ENCODE measurements around the gene MEX3C.

MEX3C gene

DNA sequence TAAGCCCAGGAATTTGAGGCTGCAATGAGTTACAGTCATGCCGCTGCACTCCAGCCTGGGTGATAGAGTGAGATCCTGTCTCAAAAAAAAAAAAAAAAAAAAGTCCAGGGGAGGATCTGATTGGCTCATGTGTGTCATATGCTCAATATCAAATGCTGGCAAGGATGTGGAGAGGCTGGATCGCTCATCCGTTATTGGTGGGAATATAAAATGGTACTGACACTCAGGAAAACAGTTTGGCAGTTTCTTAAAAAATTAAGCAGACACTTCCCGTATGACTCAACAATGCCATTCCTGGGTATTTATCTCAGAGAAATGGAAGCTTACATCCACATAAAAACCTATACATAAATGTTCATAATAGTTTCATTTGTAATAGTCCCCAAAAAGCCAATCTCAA, 68.9 kb downstream of the MEX3C start:
- peak; percentile 14 for DNase-seq (ENCODE audit: low read depth)
- TF ChIP-seq, protein P1, sequence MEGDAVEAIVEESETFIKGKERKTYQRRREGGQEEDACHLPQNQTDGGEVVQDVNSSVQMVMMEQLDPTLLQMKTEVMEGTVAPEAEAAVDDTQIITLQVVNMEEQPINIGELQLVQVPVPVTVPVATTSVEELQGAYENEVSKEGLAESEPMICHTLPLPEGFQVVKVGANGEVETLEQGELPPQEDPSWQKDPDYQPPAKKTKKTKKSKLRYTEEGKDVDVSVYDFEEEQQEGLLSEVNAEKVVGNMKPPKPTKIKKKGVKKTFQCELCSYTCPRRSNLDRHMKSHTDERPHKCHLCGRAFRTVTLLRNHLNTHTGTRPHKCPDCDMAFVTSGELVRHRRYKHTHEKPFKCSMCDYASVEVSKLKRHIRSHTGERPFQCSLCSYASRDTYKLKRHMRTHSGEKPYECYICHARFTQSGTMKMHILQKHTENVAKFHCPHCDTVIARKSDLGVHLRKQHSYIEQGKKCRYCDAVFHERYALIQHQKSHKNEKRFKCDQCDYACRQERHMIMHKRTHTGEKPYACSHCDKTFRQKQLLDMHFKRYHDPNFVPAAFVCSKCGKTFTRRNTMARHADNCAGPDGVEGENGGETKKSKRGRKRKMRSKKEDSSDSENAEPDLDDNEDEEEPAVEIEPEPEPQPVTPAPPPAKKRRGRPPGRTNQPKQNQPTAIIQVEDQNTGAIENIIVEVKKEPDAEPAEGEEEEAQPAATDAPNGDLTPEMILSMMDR (conservative IDR thresholded peaks at IDR 0.05; ENCODE audit: control insufficient read depth, insufficient read depth, low read depth, low read length), result no peak
- H3K4me3 ChIP-seq (ENCODE audit: control insufficient read depth, low read depth, low read length), result no peak overlapping the region

DNA sequence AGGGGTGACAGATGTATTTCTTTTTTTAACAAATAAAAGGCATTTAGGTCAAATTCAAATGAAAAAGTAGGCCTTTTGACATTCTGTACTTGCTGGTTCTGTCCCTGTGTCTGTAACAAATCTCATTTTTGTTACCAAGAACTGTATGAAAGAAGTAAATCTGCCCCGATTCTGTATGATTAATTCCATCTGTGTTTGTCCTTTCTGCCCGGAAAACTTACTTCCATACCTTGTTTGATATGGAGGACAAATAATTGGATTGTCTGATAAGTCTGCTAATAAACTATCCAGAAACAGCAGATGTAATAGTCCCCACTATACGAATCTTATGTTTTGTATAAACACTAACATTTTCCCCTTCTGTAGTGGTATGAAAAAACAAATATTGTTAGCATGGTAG, 69.8 kb downstream of the MEX3C start:
- DNase-seq (ENCODE audit: low read depth), result no peak
- TF ChIP-seq, protein P1 (conservative IDR thresholded peaks at IDR 0.05; ENCODE audit: control insufficient read depth, insufficient read depth, low read depth, low read length), result no peak

DNA sequence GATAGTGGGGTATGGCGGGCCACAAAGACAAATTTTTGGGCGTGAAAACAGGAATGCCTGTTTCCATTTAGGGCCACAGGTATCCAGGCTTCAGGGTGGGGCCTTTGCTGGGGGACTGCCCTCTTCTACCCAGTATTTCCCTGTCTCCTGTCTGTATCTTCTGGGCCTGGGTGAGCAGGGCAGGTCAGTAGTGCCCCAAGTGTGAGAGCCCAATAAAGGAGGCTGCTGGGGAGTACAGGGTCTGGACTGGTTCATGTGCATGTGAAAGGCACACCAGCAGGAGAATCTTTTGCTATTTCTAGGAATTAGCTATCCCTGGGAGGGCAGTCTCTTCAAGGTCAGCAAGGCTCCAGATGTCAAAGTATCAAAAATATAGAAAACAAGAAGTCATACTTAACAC, 71.5 kb downstream of the MEX3C start:
- TF ChIP-seq, protein P1 (conservative IDR thresholded peaks at IDR 0.05; ENCODE audit: control insufficient read depth, insufficient read depth, low read depth, low read length), result no peak
- H3K4me3 ChIP-seq (ENCODE audit: control insufficient read depth, low read depth, low read length), result no peak overlapping the region
- no peak for DNase-seq (ENCODE audit: low read depth)

More for the DNA sequence above, 69.8 kb downstream of the MEX3C start:
- H3K4me3 ChIP-seq (ENCODE audit: control insufficient read depth, low read depth, low read length), result no peak overlapping the region

Data from fibroblast of mammary gland (primary cell).